Ramos (cell line): ENCODE results near the gene MRPL48.
"Not testable (repeated sequence)": the region's sequence is repeated elsewhere in the genome, so short reads cannot be mapped to it uniquely, and the experiment has no call there.

Experiments used
- in situ Hi-C: fragments of 300-500 bp; cut with MboI; formaldehyde crosslinking; loops from one replicate; pipeline ENCODE4 v1.14.3; 2022; ENCODE audit warnings: low sequenced_read_pairs; ENCODE audit not compliant: unreplicated experiment

MRPL48 gene

GRCh38 chr11:73787643-73788558 is at the start of gene MRPL48:
Gene MRPL48, plus strand, starts transcription at chr11:73787874. Its CDS starts 98 bp downstream, at chr11:73787972.
- in situ Hi-C loops, result no loop called here

GRCh38 chr11:73743045-73743444 is 44.6 kb upstream of the MRPL48 start:
- in situ Hi-C loops, result no loop called here

GRCh38 chr11:73746701-73747100 is 41.0 kb upstream of the MRPL48 start:
- in situ Hi-C loops, result no loop called here

- in situ Hi-C loops, result no loop called here
Observed at GRCh38 chr11:73747762-73748161, 39.9 kb upstream of the MRPL48 start.

GRCh38 chr11:73748300-73748699 is 39.4 kb upstream of the MRPL48 start:
- in situ Hi-C loops, result no loop called here

- in situ Hi-C loops, result no loop called here
Observed at GRCh38 chr11:73749118-73749517, 38.6 kb upstream of the MRPL48 start.

GRCh38 chr11:73750228-73750627 is 37.4 kb upstream of the MRPL48 start:
- in situ Hi-C loops, result no loop called here

- in situ Hi-C loops, result not testable (repeated sequence)
Observed at GRCh38 chr11:73750862-73751261, 36.8 kb upstream of the MRPL48 start.

- in situ Hi-C loops, result no loop called here
Observed at GRCh38 chr11:73752216-73752867, 35.3 kb upstream of the MRPL48 start.

GRCh38 chr11:73752903-73753302 is 34.8 kb upstream of the MRPL48 start:
- in situ Hi-C loops, result no loop called here

GRCh38 chr11:73753938-73754337 is 33.7 kb upstream of the MRPL48 start:
- in situ Hi-C loops, result no loop called here

GRCh38 chr11:73755670-73756069 is 32.0 kb upstream of the MRPL48 start:
- in situ Hi-C loops, result no loop called here

- in situ Hi-C loops, result no loop called here
Observed at GRCh38 chr11:73757598-73757997, 30.1 kb upstream of the MRPL48 start.

- in situ Hi-C loops, result no loop called here
Observed at GRCh38 chr11:73758451-73758850, 29.2 kb upstream of the MRPL48 start.

GRCh38 chr11:73759610-73760134 is 28.0 kb upstream of the MRPL48 start:
- in situ Hi-C loops, result no loop called here

GRCh38 chr11:73760135-73760678 is 27.5 kb upstream of the MRPL48 start:
- in situ Hi-C loops, result no loop called here

- in situ Hi-C loops, result no loop called here
Observed at GRCh38 chr11:73760679-73761402, 26.8 kb upstream of the MRPL48 start, which contains the start of gene RAB6A. Gene RAB6A, minus strand, starts transcription at chr11:73761074. Its CDS starts 439 bp downstream, at chr11:73760635.

GRCh38 chr11:73761403-73761945 is 26.2 kb upstream of the MRPL48 start:
- in situ Hi-C loops, result no loop called here

GRCh38 chr11:73762732-73763131 is 24.9 kb upstream of the MRPL48 start:
- in situ Hi-C loops, result no loop called here

GRCh38 chr11:73766763-73767162 is 20.9 kb upstream of the MRPL48 start:
- in situ Hi-C loops, result no loop called here
